DND-41 (cell line): ENCODE results near the gene NKTR.
A peak's percentile ranks its signal among the peaks of the same experiment; 100 is the strongest.

Experiments
- ATAC-seq: fragments of 200-7000 bp; cut with Tn5 transposase; 3 replicates; pipeline ENCODE4 v1.9.1; 2021; ENCODE audit warnings: low read depth; ENCODE audit not compliant: insufficient read depth
- DNase-seq: peaks from one replicate; pipeline ENCODE4 v3.0.0-alpha.2; 2020
- H2AFZ ChIP-seq: 2 replicates; pipeline ENCODE4 v1.6.0; 2012; ENCODE audit warnings: low read depth, low read length
- H3K27ac ChIP-seq: 2 replicates; pipeline ENCODE4 v1.5.1; 2012; ENCODE audit warnings: low read length, inconsistent platforms
- H3K27me3 ChIP-seq: fragments of 200-600 bp; sonication (generic); 2 replicates; pipeline ENCODE4 v1.6.0; 2012; ENCODE audit warnings: low read length, mild to moderate bottlenecking, inconsistent platforms; ENCODE audit not compliant: insufficient read depth, poor library complexity
- H3K36me3 ChIP-seq: 2 replicates; pipeline ENCODE4 v1.5.1; 2012; ENCODE audit warnings: low read length, inconsistent platforms; ENCODE audit not compliant: insufficient read depth
- H3K4me1 ChIP-seq: 2 replicates; pipeline ENCODE4 v1.5.1; 2012; ENCODE audit warnings: mild to moderate bottlenecking, low read length; ENCODE audit not compliant: insufficient read depth
- H3K4me2 ChIP-seq: 2 replicates; pipeline ENCODE4 v1.6.0; 2012; ENCODE audit warnings: mild to moderate bottlenecking, moderate library complexity, low read length, inconsistent platforms; ENCODE audit not compliant: insufficient read depth
- H3K4me3 ChIP-seq, 2 experiments: fragments of 200-600 bp in 1 of 2; shearing (Covaris generic) in 1 of 2; 2 replicates each; pipeline ENCODE4 v1.5.1; 2012 to 2016; ENCODE audit warnings: inconsistent platforms in 2 of 2, low read length in 2 of 2, mild to moderate bottlenecking in 2 of 2, low read depth in 1 of 2, moderate library complexity in 1 of 2
- H3K79me2 ChIP-seq: 2 replicates; pipeline ENCODE4 v1.6.0; 2012; ENCODE audit warnings: low read length, inconsistent platforms; ENCODE audit not compliant: insufficient read depth
- H3K9ac ChIP-seq: 2 replicates; pipeline ENCODE4 v1.6.0; 2012; ENCODE audit warnings: low read depth, mild to moderate bottlenecking, inconsistent platforms, low read length, moderate library complexity
- H3K9me3 ChIP-seq: 2 replicates; pipeline ENCODE4 v1.5.1; 2012; ENCODE audit warnings: low read length, moderate library complexity, mild to moderate bottlenecking, inconsistent platforms; ENCODE audit not compliant: insufficient read depth, severe bottlenecking
- H4K20me1 ChIP-seq: 2 replicates; pipeline ENCODE4 v1.6.0; 2012; ENCODE audit warnings: low read length; ENCODE audit not compliant: insufficient read depth
- EZH2 ChIP-seq: IDR thresholded peaks from 3 replicates; pipeline ENCODE4 v1.6.1; 2012; ENCODE audit warnings: borderline replicate concordance, low read depth, mild to moderate bottlenecking, moderate library complexity, low read length, inconsistent platforms; ENCODE audit not compliant: severe bottlenecking
- TF ChIP-seq, protein P1 (sequence below): IDR thresholded peaks from 2 replicates; pipeline ENCODE4 v1.5.1; 2012; ENCODE audit warnings: borderline replicate concordance, low read length, moderate library complexity, mild to moderate bottlenecking; ENCODE audit not compliant: poor library complexity, severe bottlenecking; ENCODE audit errors: extremely low read depth

Gene NKTR

DNA sequence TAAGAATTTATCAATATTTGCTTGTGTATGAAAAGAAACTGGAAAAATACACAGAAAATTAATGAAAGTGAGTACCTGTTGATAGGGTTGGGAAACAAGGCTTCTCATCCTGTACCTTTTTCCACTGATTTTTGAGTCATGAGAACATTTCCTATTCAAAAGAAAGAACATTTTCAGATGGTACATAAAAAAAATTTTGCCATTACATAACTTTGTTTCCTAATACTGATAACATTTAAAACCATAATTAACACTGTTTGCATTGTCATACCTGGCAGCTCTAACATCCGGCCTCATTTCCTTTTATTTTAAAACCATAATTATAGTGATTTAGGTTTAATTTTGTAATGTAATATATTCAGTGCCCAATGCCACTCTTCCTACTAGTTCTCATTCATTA lies 11.7 kb downstream of the NKTR start:
- H3K4me3 ChIP-seq = no peak overlapping the region
- no peaks in the 10 kb centered on the region for H3K27me3 ChIP-seq
- DNase-seq (no peak), ATAC-seq (no peak)
- H3K4me2 ChIP-seq = no peak overlapping the region
- no peak overlapping the region for H3K27ac ChIP-seq
- peaks cover 15% of the 10 kb centered on the region for H3K4me1 ChIP-seq
- H3K79me2 ChIP-seq = peaks cover 99% of the 10 kb centered on the region
- TF ChIP-seq, protein P1, sequence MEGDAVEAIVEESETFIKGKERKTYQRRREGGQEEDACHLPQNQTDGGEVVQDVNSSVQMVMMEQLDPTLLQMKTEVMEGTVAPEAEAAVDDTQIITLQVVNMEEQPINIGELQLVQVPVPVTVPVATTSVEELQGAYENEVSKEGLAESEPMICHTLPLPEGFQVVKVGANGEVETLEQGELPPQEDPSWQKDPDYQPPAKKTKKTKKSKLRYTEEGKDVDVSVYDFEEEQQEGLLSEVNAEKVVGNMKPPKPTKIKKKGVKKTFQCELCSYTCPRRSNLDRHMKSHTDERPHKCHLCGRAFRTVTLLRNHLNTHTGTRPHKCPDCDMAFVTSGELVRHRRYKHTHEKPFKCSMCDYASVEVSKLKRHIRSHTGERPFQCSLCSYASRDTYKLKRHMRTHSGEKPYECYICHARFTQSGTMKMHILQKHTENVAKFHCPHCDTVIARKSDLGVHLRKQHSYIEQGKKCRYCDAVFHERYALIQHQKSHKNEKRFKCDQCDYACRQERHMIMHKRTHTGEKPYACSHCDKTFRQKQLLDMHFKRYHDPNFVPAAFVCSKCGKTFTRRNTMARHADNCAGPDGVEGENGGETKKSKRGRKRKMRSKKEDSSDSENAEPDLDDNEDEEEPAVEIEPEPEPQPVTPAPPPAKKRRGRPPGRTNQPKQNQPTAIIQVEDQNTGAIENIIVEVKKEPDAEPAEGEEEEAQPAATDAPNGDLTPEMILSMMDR = no peak
- TF ChIP-seq EZH2 = no peak
- H3K36me3 ChIP-seq = peaks cover 50% of the 10 kb centered on the region
- peaks cover 83% of the 10 kb centered on the region for H4K20me1 ChIP-seq
- no peak overlapping the region for H3K9ac ChIP-seq
- H2AFZ ChIP-seq = no peak overlapping the region
- H3K9me3 ChIP-seq = no peaks in the 10 kb centered on the region

DNA sequence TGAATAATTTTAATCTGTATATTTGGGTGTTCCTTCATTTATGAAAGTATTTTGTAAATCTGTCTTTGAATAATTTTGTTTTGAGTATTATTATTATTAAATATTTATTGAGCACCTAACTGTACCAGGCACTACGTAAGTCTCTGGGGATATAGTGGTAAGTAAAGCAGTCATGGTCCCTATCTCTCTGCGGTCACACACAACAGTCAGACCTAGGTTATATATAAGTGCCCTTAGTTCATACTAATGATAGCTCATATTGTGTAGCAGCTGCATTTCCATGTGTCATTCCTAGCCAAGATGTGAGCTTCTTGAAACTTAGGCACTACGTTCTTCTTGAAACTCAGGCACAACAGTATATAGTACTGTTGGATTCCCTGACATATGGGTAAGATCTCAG lies 12.4 kb downstream of the NKTR start:
- no peak overlapping the region for H3K4me2 ChIP-seq
- no peak for ATAC-seq
- H3K9me3 ChIP-seq = no peaks in the 10 kb centered on the region
- no peak for TF ChIP-seq EZH2
- TF ChIP-seq, protein P1 = no peak
- peaks cover 12% of the 10 kb centered on the region for H3K4me1 ChIP-seq
- H3K9ac ChIP-seq = no peak overlapping the region
- no peak overlapping the region for H3K4me3 ChIP-seq
- no peak overlapping the region for H2AFZ ChIP-seq
- H3K79me2 ChIP-seq = peaks cover 97% of the 10 kb centered on the region
- H3K27me3 ChIP-seq = no peaks in the 10 kb centered on the region
- H4K20me1 ChIP-seq = peaks cover 82% of the 10 kb centered on the region
- peaks cover 48% of the 10 kb centered on the region for H3K36me3 ChIP-seq
- no peak for DNase-seq
- no peak overlapping the region for H3K27ac ChIP-seq

DNA sequence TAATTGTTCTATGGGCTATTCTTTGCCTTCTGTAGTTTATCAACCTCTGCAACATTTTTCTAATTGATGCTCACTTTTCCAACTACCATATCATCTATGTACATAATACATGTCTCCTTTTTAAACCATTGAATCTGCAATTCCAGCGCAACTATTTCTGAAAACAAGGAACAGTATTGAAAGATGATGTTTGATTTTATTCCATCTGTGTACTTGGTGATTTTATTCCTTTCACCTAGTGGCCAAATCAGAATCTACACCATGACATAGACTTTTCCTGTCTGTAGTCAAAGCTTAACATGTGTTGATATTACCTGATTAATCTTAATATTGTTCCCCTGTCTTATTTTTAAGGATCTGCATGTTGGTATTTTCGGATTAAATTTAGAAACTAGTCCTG lies 13.0 kb downstream of the NKTR start:
- Histone ChIP-seq H3K9ac (no peak overlapping the region), H3K4me2 (no peak overlapping the region), H4K20me1 (peaks cover 77% of the 10 kb centered on the region), H3K4me1 (peaks cover 10% of the 10 kb centered on the region), H3K4me3 (no peak overlapping the region), H3K27ac (no peak overlapping the region), H3K36me3 (peaks cover 46% of the 10 kb centered on the region), H3K79me2 (peaks cover 95% of the 10 kb centered on the region), H3K9me3 (no peaks in the 10 kb centered on the region), H2AFZ (no peak overlapping the region), H3K27me3 (no peaks in the 10 kb centered on the region)
- no peak for DNase-seq
- ATAC-seq = peak; percentile 58; the same call in 1 of the 3 replicates
- TF ChIP-seq EZH2 = no peak
- TF ChIP-seq, protein P1 = peak; percentile 54

DNA sequence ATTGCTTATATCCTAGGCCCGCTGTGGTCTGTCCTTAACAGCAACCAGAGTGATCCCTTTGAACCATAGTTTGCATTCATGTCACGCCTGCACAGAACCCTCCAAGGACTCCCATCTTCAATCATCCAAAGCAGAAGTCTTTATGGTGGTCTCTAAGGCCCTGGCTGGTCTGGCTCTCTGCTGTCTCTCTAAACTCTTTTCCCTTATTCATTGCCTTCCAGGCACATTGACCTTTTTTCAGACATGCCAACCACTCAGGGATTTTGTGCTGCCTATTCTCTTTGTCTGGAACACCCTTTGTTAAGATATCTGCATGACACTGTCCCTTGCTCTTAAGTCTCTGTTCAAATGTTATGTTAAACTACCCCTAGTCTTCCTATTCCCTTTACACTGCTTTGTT lies 31.1 kb downstream of the NKTR start:
- Histone ChIP-seq H3K4me2 (no peak overlapping the region), H3K9me3 (no peaks in the 10 kb centered on the region), H3K9ac (no peak overlapping the region), H3K4me3 (no peak overlapping the region), H4K20me1 (no peaks in the 10 kb centered on the region), H3K4me1 (no peaks in the 10 kb centered on the region), H3K36me3 (peaks cover 87% of the 10 kb centered on the region), H3K79me2 (no peaks in the 10 kb centered on the region; the same call in 1 of the 2 replicates), H3K27ac (no peak overlapping the region), H3K27me3 (no peaks in the 10 kb centered on the region), H2AFZ (no peak overlapping the region)
- no peak for TF ChIP-seq EZH2
- TF ChIP-seq, protein P1 = no peak
- ATAC-seq = no peak
- no peak for DNase-seq
